GM18519 (cell line): ENCODE data around the gene SELENOS.
A peak's percentile ranks its signal among the peaks of the same experiment; 100 is the strongest.
"Not testable (repeated sequence)": the region's sequence is repeated elsewhere in the genome, so short reads cannot be mapped to it uniquely, and the experiment has no call there.

ENCODE experiments used
- ATAC-seq: cut with Tn5 transposase; IDR thresholded peaks from one replicate; pipeline ENCODE4 v1.9.1; 2021; ENCODE audit warnings: mild to moderate bottlenecking, moderate library complexity; ENCODE audit not compliant: unreplicated experiment, low FRiP score

The SELENOS gene

GRCh38 chr15:101310161-101310480 is 32.8 kb upstream of the SELENOS start:
- no peak for ATAC-seq

GRCh38 chr15:101309436-101310160 is 32.3 kb upstream of the SELENOS start:
- ATAC-seq: no peak

- no peak for ATAC-seq
Measured at GRCh38 chr15:101308604-101309435, 31.5 kb upstream of the SELENOS start.

GRCh38 chr15:101307897-101308603 is 30.8 kb upstream of the SELENOS start:
- ATAC-seq: no peak

- ATAC-seq: no peak
Measured at GRCh38 chr15:101307048-101307896, 30.0 kb upstream of the SELENOS start.

GRCh38 chr15:101306341-101307047 is 29.2 kb upstream of the SELENOS start:
- ATAC-seq: no peak

GRCh38 chr15:101305820-101306255 is 28.6 kb upstream of the SELENOS start:
- no peak for ATAC-seq

GRCh38 chr15:101303408-101303807 is 26.1 kb upstream of the SELENOS start:
- ATAC-seq: no peak

GRCh38 chr15:101296418-101297405 is 19.4 kb upstream of the SELENOS start:
- no peak for ATAC-seq

- ATAC-seq: no peak
Measured at GRCh38 chr15:101295607-101296161, 18.4 kb upstream of the SELENOS start.

- peak; percentile 56 for ATAC-seq
Measured at GRCh38 chr15:101294731-101295606, 17.7 kb upstream of the SELENOS start, which contains the start of gene SNRPA1. Gene SNRPA1, minus strand, starts transcription at chr15:101295248. Its CDS starts 70 bp downstream, at chr15:101295178.

- ATAC-seq: no peak
Measured at GRCh38 chr15:101293122-101293521, 15.8 kb upstream of the SELENOS start.

GRCh38 chr15:101288905-101289513 is 11.7 kb upstream of the SELENOS start:
- no peak for ATAC-seq

GRCh38 chr15:101287342-101287741 is 10.1 kb upstream of the SELENOS start:
- not testable (repeated sequence) for ATAC-seq

GRCh38 chr15:101286471-101287114 is 9.3 kb upstream of the SELENOS start:
- ATAC-seq: no peak

- no peak for ATAC-seq
Measured at GRCh38 chr15:101283931-101284330, 6.6 kb upstream of the SELENOS start.
